WERI-Rb-1 (cell line): ENCODE results near the gene PTTG1.

Source experiments
- DNase-seq: peaks from one replicate; pipeline ENCODE4 v3.0.0-alpha.2; 2020
- H3K27ac ChIP-seq: fragments of 250-450 bp; sonication (Bioruptor Pico); 2 replicates; pipeline ENCODE4 v1.5.1; 2020; ENCODE audit warnings: mild to moderate bottlenecking, moderate library complexity
- H3K27me3 ChIP-seq: fragments of 250-450 bp; sonication (Bioruptor Pico); 2 replicates; pipeline ENCODE4 v1.5.1; 2021; ENCODE audit warnings: mild to moderate bottlenecking, low read depth, moderate library complexity; ENCODE audit not compliant: insufficient read depth, severe bottlenecking
- H3K36me3 ChIP-seq: fragments of 250-450 bp; sonication (Bioruptor Pico); 2 replicates; pipeline ENCODE4 v1.5.1; 2020; ENCODE audit warnings: mild to moderate bottlenecking, moderate library complexity
- H3K4me3 ChIP-seq: 2 replicates; pipeline ENCODE4 v1.5.1; 2011; ENCODE audit warnings: low read depth, mild to moderate bottlenecking, control low read depth, low read length
- H3K9me3 ChIP-seq: fragments of 250-450 bp; sonication (Bioruptor Pico); 2 replicates; pipeline ENCODE4 v1.5.1; 2021; ENCODE audit warnings: mild to moderate bottlenecking, moderate library complexity; ENCODE audit not compliant: severe bottlenecking
- CTCF ChIP-seq: IDR thresholded peaks from 2 replicates; pipeline ENCODE4 v1.5.1; 2011; ENCODE audit warnings: low read depth, mild to moderate bottlenecking, control low read depth, inconsistent platforms, low read length

The PTTG1 gene

GRCh38 chr5:160451281-160451680 lies 29.6 kb downstream of the PTTG1 start:
- DNase-seq, result no peak
- no peak overlapping the region for H3K4me3 ChIP-seq
- H3K27ac ChIP-seq, result no peak overlapping the region
- no peaks in the 10 kb centered on the region for H3K27me3 ChIP-seq
- no peaks in the 10 kb centered on the region for H3K36me3 ChIP-seq
- peaks cover 6% of the 10 kb centered on the region for H3K9me3 ChIP-seq
- TF ChIP-seq CTCF, result no peak

GRCh38 chr5:160452036-160452435 lies 30.4 kb downstream of the PTTG1 start:
- no peak for DNase-seq
- H3K27me3 ChIP-seq, result no peaks in the 10 kb centered on the region
- H3K4me3 ChIP-seq, result no peak overlapping the region
- no peak for TF ChIP-seq CTCF
- H3K27ac ChIP-seq, result no peak overlapping the region
- no peaks in the 10 kb centered on the region for H3K36me3 ChIP-seq
- peaks cover 6% of the 10 kb centered on the region for H3K9me3 ChIP-seq

- TF ChIP-seq CTCF, result no peak
- H3K27ac ChIP-seq, result no peak overlapping the region
- H3K4me3 ChIP-seq, result no peak overlapping the region
- no peak for DNase-seq
- H3K27me3 ChIP-seq, result no peaks in the 10 kb centered on the region
- H3K9me3 ChIP-seq, result peaks cover 3% of the 10 kb centered on the region
- no peaks in the 10 kb centered on the region for H3K36me3 ChIP-seq
Observed at GRCh38 chr5:160452795-160453194, 31.1 kb downstream of the PTTG1 start.

- no peaks in the 10 kb centered on the region for H3K36me3 ChIP-seq
- no peak overlapping the region for H3K27ac ChIP-seq
- no peak for DNase-seq
- TF ChIP-seq CTCF, result no peak
- no peaks in the 10 kb centered on the region for H3K27me3 ChIP-seq
- peaks cover 3% of the 10 kb centered on the region for H3K9me3 ChIP-seq
- H3K4me3 ChIP-seq, result no peak overlapping the region
Observed at GRCh38 chr5:160453751-160454150, 32.1 kb downstream of the PTTG1 start.

- no peak overlapping the region for H3K4me3 ChIP-seq
- no peak overlapping the region for H3K27ac ChIP-seq
- H3K27me3 ChIP-seq, result no peaks in the 10 kb centered on the region
- no peak for TF ChIP-seq CTCF
- no peak for DNase-seq
- no peaks in the 10 kb centered on the region for H3K9me3 ChIP-seq
- H3K36me3 ChIP-seq, result no peaks in the 10 kb centered on the region
Observed at GRCh38 chr5:160455600-160455999, 33.9 kb downstream of the PTTG1 start.

GRCh38 chr5:160456480-160457177 lies 35.0 kb downstream of the PTTG1 start:
- peaks cover 7% of the 10 kb centered on the region for H3K9me3 ChIP-seq
- H3K27ac ChIP-seq, result no peak overlapping the region
- no peaks in the 10 kb centered on the region for H3K36me3 ChIP-seq
- H3K4me3 ChIP-seq, result no peak overlapping the region
- no peak for TF ChIP-seq CTCF
- no peaks in the 10 kb centered on the region for H3K27me3 ChIP-seq
- DNase-seq, result no peak
